Measurements from ENCODE around the gene SYNPR. TPM values are rescaled to one million over a fixed set of nuclear protein-coding genes. Genes with fewer than 3 reads are reported as not detected.

SYNPR gene
- total and polyA plus RNA-seq, 9 donors, result not detected

GRCh38 chr3:63295356-63295755 lies 17.2 kb downstream of the SYNPR start:
- no peak overlapping the region for H3K27ac ChIP-seq
- H3K9me3 ChIP-seq, result no peaks in the 10 kb centered on the region
- no peaks in the 10 kb centered on the region for H3K36me3 ChIP-seq
- 64 to 77% (median 69%) methylated on average over 4 of the region's 4 CpGs for WGBS, 3 donors
- DNase-seq, result no peak
- H3K27me3 ChIP-seq, result no peaks in the 10 kb centered on the region
- intact Hi-C loops (cut with DNase I), result no loop called here
- H3K4me1 ChIP-seq (ENCODE audit: insufficient read depth), result no peaks in the 10 kb centered on the region
- no peak overlapping the region for H3K4me3 ChIP-seq
- no peak for TF ChIP-seq EP300 (IDR thresholded peaks at IDR 0.05)
- no peak for TF ChIP-seq POLR2A (IDR thresholded peaks at IDR 0.05)
- no peak for TF ChIP-seq CTCF (IDR thresholded peaks at IDR 0.05)

- Histone ChIP-seq H3K27ac (no peak overlapping the region), H3K4me3 (no peak overlapping the region), H3K4me1 (ENCODE audit: insufficient read depth) (no peaks in the 10 kb centered on the region), H3K36me3 (no peaks in the 10 kb centered on the region), H3K9me3 (no peaks in the 10 kb centered on the region), H3K27me3 (no peaks in the 10 kb centered on the region)
- TF ChIP-seq POLR2A (IDR thresholded peaks at IDR 0.05) (no peak), CTCF (IDR thresholded peaks at IDR 0.05) (no peak), EP300 (IDR thresholded peaks at IDR 0.05) (no peak)
- DNase-seq, result no peak
- intact Hi-C loops (cut with DNase I), result no loop called here
These were observed 17.7 kb downstream of the SYNPR start for GRCh38 chr3:63295806-63296205.

- 75 to 89% (median 86%) methylated on average over 4 of the region's 4 CpGs for WGBS, 3 donors
- Histone ChIP-seq H3K4me3 (no peak overlapping the region), H3K27ac (no peak overlapping the region), H3K9me3 (no peaks in the 10 kb centered on the region), H3K4me1 (ENCODE audit: insufficient read depth) (no peaks in the 10 kb centered on the region), H3K27me3 (no peaks in the 10 kb centered on the region), H3K36me3 (no peaks in the 10 kb centered on the region)
- intact Hi-C loops (cut with DNase I), result no loop called here
- DNase-seq, result no peak
- no peak for TF ChIP-seq CTCF (IDR thresholded peaks at IDR 0.05)
These were observed 18.1 kb downstream of the SYNPR start for GRCh38 chr3:63296249-63296648.

- DNase-seq, result no peak
- 50 to 75% (median 55%) methylated on average over 1 of the region's 1 CpG for WGBS, 3 donors
- no peak for TF ChIP-seq POLR2A (IDR thresholded peaks at IDR 0.05)
- H3K27ac ChIP-seq, result no peak overlapping the region
- no peaks in the 10 kb centered on the region for H3K9me3 ChIP-seq
- H3K36me3 ChIP-seq, result no peaks in the 10 kb centered on the region
- H3K4me3 ChIP-seq, result no peak overlapping the region
- no peaks in the 10 kb centered on the region for H3K27me3 ChIP-seq
- H3K4me1 ChIP-seq (ENCODE audit: insufficient read depth), result no peaks in the 10 kb centered on the region
- intact Hi-C loops (cut with DNase I), result no loop called here
These were observed 25.1 kb downstream of the SYNPR start for GRCh38 chr3:63303238-63303637.

GRCh38 chr3:63304421-63304820 lies 26.3 kb downstream of the SYNPR start:
- no peaks in the 10 kb centered on the region for H3K4me1 ChIP-seq (ENCODE audit: insufficient read depth)
- no peak overlapping the region for H3K4me3 ChIP-seq
- no peak for TF ChIP-seq CTCF (IDR thresholded peaks at IDR 0.05)
- no peak for TF ChIP-seq POLR2A (IDR thresholded peaks at IDR 0.05)
- TF ChIP-seq EP300 (IDR thresholded peaks at IDR 0.05), result no peak
- H3K36me3 ChIP-seq, result no peaks in the 10 kb centered on the region
- no peaks in the 10 kb centered on the region for H3K9me3 ChIP-seq
- DNase-seq, result no peak
- intact Hi-C loops (cut with DNase I), result no loop called here
- no peak overlapping the region for H3K27ac ChIP-seq
- H3K27me3 ChIP-seq, result no peaks in the 10 kb centered on the region
